ENCODE data around the gene ANKS6.

ANKS6 gene

DNA sequence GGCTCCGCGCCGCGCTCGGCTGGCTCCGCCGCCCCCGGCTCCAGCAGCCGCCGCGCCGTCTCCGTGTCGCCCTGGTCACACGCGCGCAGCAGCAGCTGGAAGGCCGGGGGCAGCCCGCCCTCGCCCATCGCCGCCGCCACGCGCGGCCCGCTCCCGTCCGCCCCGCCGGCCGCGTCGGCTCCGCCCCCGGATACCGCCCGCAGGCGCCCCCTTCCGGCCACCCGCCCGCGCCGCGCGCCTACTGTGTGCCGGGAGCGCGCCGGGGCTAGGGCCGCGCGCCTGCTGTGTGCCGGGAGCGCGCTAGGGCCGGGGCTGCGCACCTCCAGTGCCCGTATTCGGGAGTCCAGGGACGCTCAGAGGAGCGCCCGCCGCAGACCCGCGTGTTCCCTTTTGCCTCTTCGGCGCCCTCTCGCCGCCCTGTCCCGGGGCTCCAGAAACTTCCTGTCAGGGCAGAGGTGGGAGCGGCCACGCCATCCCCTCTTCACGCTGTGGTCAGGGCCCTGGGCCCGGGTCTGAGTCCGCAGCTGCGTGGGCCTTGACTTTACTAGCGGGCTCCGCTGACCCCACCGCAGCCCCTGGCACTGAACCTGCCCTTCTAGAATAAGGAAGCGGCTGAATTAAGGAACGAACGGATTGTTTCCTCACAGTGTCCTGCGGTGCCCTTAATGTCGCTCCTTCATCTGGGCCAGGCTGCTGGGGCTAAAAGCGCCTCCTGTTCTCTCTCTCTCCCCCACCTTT is at the start of gene ANKS6:
Gene ANKS6 (minus strand): TSS at position 192 of the 738 bp plus-strand sequence. CDS start 64 bp downstream, at position 128.
- DNase-seq, result peak; percentile 71 to 72

DNA sequence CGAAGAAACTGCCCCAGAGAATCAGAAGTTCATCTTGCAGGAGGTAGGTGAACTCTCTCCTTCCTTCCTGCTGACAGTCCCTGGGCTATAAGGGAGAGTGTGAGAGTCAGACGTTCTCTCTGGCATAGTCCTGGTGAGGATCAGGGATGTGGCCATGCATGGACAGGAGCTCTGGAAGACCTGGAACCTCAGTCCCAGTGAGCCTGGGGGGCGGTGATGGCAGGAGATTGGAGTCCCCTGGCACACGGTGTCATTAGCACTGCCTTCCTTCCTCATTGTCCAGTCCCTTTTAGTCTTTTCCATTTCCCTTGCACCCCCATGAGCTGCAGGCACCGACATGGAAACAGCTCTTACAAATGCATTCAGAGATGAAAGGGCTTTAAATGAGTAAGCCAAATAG is 49.7 kb upstream of the ANKS6 start:
- no peak for DNase-seq

DNA sequence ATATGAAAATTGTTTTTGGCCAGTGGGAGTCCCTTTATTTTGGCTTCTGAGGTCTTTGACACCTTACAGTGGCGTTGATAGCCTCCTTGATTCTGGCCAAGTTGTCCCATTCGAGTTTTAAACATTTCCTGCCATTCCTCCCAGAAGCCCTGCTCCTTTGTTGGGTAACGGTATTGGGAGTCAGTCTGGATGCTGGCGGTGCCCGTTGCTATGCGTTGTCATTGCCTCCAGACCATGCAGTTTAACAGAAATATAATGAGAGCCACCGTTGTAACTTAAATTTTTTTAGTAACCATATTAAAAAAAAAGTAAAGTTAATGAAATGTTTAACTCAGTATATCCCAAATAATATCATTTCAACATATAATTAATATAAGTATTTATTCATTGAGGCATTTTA is 46.2 kb upstream of the ANKS6 start:
- no peak for DNase-seq

DNA sequence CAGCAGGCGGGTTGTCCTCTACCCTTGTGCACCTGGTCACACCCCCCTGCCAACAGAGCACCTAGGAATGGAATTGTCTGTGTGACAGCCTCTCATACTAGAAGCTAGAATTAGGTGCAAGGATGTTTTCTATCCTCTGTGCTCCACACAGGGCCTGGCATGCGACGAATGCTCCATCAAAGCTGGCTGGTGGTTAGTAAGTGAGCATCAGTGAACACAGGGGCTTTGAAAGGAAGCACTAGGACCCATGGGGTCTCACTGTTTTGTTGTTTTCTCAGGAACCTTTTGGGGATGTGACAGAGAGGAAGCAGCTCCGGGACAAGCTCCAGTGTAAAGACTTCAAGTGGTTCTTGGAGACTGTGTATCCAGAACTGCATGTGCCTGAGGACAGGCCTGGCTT is 43.4 kb upstream of the ANKS6 start:
- no peak for DNase-seq

DNA sequence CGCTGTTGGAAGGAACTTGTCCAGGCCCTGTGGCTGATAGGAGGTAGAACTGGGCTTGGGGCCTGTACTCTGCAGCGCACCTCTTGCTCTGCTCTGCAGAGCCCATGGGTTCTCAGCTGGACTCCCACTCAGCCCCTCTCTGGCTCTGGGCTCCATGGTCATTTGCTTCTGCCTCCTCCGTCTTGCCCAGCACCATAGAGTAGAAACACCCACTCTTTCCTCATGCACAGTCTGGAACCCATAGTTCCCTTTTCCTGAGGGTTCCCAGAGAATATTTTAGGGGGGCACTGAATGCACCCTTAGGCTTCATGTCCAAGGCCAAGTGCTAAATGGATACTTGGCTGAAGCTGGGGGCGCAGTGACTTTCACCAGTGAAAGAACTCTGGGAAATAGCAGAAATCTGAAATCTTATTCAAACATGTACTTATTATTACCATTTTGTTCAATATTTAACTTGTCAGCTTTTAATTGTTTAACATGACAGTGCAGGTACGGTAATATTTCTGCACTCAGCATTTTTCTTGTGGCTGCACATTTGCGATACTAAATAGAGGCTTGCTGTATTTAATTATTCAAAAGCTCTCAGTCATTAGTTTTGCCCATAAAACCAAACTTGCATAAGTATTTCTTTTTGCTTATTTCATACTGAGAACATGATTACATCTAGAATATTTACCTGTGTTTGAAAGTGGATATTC is 42.7 kb upstream of the ANKS6 start:
- no peak for DNase-seq

DNA sequence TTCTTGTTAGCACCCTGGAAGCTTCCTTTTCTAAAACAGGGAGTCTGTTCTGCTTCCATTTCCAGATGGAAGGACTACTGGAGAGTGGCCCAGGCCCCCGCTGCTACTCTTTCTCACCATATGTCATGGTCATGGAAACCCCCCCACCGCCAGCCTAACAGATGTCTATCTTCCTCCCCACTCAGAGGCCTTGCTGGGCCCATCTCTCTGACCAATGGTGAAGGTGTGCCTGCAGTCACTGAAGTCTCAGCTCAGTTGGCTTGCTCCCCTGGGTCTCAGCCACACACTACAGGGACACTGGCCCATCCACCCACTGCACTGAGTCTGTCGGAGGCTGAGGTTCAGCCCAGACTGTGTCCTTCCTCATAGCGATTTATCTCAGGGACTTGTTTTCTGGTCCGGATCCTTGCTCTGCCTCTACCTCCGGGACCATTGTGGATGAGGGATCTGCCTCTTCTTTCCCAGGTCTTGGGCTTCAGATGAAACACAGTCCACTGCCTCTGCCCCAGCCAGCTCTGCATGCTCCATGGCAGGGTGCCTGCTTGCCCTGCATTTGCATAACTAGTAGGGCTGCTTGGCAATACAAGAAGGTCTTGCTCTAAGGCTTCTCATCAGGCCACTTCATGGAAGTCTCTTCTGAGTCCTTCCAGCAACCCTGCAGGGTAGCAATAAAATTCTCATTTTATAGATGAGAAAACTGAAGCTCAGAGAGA is 42.0 kb upstream of the ANKS6 start:
- DNase-seq, result no peak

DNA sequence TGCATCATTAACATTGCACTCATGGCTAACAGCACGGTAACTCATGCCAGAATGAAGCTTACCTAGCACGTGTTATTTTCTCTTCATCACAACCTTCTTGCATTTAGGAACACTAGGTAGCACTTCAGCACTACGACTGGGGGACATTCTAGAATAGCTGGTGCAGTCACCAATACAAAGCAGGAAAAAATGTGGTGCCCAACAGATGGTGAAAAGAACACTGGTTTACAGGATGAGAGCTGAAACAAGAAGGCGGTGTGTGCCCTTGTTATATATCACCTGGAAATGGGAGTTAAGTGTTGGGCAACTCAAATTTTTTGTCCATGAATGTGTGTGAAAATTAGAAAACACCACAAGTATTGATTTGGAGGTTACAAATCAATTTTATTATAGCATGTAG is 41.2 kb upstream of the ANKS6 start:
- DNase-seq, result no peak

DNA sequence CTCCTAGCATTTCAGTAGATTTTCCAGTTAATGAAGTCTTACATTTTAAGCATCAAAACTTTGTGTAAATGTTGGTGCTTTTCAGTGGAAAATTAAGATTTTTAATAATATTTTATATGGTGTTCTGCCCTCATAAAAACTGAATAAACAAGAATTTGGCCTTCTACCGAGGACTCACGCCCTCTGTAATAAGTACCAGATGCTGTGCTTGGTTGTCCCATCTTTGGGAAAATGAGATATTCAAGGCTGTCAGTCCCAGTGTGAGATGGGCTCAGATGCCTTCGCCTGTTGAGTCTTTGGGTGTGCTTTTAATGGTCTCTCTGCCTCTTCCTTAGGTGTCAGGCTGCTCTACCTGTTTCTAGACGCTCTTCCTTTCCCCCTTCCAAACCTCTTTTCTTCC is 39.9 kb upstream of the ANKS6 start:
- DNase-seq, result no peak

DNA sequence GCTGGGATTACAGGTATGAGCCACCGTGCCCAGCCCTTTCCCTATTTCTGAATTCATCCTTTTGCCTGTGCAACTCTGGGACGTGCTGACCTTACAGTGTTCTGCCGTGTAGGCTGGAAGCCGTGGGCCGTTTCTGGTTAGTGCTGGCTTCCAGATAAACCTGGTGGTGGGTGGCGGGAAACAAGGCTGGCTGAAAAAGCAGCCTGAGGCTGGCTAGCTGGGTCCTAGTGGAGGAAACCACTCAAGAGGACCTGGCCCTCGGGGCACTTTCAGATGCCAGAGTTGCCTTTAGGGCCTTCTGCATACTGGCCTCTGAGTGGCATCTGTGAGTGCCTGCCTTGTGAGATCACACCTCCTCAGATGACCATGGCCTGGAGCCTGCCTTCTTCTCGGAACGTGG is 38.0 kb upstream of the ANKS6 start:
- DNase-seq, result no peak

DNA sequence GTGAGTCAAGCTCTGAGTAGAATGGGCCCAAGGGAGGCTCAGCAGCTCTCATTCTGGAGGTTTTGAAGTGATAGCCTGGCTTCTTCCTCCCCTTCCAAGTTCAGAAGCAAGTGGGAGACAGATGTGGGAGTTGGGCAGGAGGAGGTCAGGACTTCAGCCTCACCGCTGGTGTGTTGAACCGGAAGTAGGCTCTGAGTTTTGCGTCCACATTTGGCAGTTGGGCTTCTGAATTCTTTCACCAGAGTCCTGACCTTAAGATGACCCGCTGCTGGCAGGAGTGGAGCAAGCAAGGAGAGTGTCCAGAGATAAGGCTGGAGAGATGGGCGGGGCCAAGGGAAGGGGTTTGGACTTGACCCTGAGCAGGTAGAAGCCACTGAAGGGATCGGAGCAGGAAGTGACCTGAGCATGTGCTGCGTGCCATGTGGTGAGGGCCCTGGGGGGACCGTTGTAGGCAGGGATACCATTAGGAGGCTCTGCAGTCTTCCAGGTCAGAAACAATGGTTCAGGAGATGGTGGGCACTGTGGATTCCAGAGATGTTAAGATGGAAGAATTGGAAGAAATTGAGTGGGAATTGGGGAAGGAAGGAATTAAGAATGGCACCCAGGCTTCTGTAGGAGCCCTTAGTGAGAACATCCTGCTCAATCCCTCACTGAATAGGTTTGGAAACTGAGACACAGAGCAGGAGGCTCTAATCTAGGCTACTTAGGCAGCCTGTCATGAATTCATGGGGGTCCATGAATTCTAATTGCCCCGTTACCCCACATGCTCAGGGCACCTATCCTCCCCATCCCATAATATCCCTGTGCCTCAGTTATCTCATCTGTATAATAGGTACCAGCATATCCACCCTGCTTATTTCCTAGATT is 37.0 kb upstream of the ANKS6 start:
- no peak for DNase-seq

DNA sequence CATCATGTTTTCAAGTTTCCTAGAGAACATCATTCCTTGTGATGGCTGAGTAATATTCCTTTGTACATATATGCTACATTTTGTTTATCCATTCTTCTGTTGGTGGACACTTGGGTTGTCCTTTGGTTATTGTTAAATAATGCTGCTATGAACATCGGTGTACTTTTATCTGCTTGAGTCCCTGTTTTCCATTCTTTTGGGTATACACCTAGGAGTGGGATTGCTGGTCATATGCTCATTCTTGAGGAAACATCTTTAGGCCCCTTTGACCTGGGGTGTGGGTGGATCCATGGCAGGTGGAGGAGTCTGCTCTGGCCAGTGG is 36.4 kb upstream of the ANKS6 start:
- no peak for DNase-seq

DNA sequence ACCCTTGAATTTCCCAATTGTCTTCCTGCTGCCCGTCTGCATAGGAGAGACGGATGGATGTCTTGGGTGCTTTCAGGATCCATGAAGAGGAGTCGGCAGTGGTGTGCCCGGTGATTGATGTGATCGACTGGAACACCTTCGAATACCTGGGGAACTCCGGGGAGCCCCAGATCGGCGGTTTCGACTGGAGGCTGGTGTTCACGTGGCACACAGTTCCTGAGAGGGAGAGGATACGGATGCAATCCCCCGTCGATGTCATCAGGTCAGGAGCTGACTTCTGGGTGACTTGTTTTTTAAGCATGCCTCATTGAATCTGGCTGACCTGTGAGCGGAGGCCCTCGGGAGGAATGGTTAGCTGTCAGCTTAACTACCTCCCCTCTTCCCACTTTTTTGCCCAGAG is 35.3 kb upstream of the ANKS6 start:
- no peak for DNase-seq

DNA sequence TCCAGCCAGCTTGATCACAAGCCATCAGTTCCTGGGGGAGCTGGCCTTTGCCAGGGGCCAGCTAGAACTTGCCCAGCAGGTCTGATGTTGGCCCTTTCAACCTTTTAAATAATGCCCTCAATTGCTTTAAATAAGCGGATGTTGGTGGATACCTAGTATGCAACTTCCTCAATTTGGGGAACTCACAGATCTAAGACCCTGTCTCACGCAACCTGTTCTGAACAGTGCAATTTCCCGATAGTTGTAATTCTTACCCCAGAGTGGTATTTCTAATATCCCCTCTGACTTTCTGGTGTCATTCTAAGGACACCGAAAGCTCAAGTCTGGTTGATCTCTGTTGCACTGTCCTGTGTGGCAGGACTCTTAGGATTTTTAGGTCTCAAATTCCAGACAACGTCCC is 34.2 kb upstream of the ANKS6 start:
- no peak for DNase-seq

DNA sequence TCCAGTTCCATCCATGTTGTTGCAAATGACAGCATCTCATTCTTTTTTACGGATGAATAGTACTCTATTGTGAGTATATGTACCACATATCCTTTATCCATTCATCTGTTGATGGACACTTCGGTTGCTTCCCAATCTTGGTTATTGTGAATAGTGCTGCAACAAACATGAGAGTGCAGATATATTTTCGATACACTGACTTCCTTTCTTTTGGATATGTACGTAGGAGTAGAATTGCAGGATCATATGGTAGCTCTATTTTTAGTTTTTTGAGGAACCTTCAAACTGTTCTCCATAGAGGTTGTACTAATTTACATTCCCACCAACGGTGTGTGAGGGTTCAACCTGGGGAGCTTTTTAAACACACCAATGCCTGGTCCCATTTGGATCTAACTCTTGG is 33.4 kb upstream of the ANKS6 start:
- no peak for DNase-seq

DNA sequence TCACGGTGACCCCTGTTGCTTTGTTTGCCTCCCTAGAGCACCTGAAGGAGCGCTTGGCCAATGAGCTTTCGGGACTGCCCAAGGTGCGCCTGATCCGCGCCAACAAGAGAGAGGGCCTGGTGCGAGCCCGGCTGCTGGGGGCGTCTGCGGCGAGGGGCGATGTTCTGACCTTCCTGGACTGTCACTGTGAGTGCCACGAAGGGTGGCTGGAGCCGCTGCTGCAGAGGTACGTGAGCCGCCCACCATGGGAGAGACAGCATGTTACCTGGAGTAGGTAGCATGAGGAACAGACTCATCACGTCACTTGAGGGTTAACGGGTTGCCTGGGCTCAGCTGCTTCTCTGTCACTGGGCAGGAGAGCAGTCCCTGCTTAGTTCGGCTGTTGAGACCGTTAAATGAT is 30.4 kb upstream of the ANKS6 start:
- no peak for DNase-seq

DNA sequence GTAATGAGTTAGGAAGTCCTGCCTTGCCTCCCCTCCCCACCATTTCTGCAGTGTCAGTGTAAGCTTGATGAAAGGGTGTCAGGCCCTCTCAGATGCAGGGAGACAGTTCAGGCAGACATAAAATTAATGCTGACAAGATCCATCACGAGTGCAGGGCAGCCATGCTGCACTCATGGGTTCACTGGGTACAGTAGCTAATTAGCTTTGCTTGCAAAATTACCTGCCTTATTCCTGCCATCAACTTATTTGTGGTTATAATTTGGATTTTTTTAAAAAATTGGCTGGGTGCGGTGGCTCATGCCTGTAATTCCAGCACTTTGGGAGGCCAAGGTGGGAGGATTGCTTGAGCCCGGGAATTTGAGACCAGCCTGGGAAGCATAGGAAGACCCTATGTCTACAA is 29.1 kb upstream of the ANKS6 start:
- no peak for DNase-seq

DNA sequence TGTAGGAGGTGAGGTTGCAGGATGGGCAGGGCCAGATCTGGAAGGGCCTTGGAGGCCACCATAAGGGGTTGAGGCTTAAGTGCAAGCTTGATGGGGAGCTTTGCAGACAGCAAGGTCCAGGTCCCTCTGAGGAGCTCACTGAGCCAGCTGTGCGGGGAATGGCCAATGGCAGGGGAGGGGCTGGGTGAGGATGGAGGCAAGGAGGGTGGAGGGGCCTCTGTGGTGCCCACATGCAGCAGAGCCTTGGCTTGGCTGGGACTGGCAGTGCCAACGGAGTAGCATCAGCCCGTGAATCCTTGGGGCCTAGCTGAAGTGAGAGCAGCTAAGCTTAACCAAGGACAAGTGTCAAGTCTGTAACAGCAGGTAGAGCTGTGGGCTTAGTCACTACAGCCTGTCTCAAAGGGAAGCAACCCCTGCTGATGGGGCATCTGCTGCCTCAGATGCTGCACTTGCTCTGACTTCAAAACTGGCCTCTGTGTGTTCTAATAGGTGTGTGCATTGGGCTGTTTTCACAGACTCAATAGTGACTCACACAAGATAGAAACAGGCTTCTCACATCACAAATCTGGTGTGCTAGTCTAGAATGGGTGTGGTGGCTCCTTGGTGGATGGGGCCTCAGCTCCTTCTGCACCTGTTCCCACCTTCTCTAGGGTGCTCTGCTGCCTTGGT is 27.4 kb upstream of the ANKS6 start:
- no peak for DNase-seq

DNA sequence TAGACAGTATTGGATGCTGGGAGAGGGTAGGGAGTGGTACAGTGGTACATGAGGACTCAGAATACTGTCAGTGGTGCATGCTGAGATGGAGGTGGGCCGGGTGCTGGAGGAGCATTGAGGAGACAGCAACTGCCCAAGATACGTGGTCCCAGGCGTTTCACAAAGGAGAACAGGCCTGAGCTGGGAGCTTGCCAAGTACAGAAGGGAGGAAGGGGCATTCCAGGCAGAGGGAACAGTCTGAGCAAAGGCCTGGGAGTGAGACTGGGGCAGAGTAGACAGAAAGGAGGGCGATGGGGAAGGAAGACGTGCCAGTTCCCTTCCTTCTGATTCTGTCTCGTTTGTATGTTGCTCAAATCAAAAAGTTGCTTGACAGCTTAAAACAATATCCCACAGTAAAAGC is 26.3 kb upstream of the ANKS6 start:
- no peak for DNase-seq

DNA sequence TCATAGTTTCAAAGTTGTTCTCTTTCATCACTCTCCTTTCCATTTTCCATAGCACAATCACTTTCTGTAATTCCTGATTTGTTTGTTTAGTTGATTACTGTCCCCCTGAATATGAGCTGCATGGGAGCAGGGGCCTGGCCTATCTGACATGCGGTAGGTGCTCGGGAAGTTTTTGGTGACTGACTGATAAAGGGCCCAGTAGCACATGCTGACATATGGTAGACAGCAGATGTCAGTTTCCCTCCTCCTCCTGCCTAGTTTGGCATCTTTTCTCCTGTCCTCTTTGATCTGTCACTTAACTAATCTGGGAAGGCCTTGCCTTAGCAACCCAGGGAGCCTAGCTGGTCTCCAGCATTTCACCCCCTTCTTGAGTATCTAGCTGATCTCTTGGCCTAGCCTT is 25.5 kb upstream of the ANKS6 start:
- no peak for DNase-seq

DNA sequence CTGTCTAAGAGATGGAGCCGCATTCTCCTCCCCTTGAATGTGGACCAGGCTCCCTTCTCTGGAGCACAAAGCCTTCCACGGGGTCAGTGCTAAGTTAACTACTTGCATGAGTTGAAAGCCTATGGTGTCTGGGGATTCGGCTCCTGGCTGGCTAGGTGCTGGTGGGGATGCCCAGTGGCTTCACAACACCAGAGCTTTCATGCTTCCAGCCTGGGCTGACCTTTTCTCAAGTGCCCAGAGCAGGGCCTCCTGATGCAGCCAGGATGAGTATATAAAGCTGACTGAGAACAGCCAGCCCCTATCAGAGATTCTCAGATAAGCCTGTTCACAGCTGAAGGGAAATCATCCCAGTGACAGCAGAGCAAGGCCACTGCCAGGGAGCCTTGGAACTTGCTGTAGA is 22.9 kb upstream of the ANKS6 start:
- no peak for DNase-seq

DNA sequence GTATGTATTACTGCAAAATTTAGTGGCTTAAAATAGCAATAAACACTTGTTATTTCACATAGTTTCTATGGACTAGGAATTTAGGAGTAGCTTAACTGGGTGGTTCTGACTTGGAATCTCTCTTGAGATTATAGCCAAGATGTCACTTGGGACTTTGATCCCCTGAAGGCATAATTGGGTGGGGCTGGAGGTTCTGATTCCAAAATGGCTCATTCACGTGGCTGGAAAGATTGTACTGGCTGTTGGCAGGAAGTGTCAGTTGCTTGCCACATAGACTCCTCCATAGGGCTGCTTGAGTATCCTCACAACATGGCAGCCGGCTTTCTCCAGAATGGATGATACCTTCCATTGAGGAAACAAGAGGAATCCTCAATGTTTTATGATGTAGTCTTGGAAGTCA is 22.4 kb upstream of the ANKS6 start:
- DNase-seq, result no peak

DNA sequence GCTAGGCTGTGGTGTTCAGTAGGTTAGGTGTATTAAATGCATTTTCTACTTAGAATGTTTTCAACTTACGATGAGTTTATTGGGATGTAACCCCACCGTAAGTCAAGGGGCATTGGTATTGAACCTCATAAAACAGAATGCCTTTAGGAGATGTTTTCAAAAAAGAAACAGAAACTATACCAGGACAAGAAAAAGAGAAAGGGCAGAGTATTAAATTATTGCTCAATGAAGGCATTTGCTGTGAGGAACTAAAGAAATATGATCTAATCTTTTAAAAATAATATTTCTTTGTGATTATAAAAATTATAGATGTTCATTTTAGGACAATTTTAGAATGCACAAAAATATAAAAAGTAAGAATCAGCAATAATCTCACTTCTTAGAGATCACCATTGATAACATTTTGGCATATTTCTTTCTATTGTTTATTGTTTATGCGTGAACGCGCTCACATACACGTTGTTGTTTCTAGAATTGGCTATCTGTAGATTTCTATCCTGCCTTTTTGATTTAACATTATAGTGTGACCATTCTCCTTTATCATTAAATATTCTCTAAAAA is 19.1 kb upstream of the ANKS6 start:
- DNase-seq, result no peak
